Middle frontal gyrus (tissue), 1 donor: Measurements from ENCODE around the gene P2RX3.
"Not testable (repeated sequence)": the region's sequence is repeated elsewhere in the genome, so short reads cannot be mapped to it uniquely, and the experiment has no call there.

ENCODE experiments used
- DNase-seq: peaks from one replicate; pipeline ENCODE4 v3.0.0-alpha.2; 2015; ENCODE audit warnings: low spot score; ENCODE audit errors: extremely low spot score

Gene P2RX3

DNA sequence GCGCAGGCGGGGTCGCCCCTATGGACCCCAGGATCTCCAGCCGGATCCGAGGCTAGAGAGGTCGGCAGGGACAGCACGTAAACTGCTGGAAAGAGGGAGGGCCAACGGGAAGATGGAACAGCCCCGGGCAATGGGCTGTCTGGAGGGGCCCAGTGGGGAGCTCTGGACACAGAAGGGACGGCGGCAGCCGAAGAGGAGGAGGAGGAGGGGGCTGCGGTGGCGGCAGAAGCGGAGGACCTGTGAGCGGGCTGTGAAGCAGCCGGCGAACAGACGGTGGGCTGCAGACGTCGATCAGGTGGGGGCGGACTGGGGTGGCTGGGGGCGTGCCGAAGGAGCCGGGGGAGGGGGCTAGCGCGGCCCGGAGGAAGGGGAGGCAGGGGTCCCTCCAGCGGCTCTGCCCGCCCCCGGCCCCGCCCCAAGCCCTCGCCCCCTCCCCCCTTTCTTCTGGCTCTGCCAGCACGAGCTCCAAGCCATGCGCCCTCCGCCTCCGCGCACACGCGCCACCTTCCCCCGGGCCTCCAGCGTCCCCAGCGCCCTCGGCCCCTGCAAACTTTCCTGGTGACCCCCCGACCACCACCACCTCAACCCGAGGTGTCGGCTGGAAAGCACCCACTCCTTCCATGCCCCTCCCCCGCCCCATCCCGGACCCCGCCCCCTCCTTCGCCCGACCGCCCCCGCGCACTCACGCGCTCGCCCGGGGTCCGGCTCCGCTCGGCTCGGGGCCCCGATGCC is 13.8 kb upstream of the P2RX3 start:
- no peak for DNase-seq

GRCh38 chr11:57324886-57325734 is 13.0 kb upstream of the P2RX3 start, which contains the start of gene TNKS1BP1:
Gene TNKS1BP1, minus strand, starts transcription at chr11:57324952. Its CDS starts 3,067 bp downstream, at chr11:57321885.
- peak; percentile 90 for DNase-seq

GRCh38 chr11:57325735-57326048 is 12.5 kb upstream of the P2RX3 start:
- no peak for DNase-seq

DNA sequence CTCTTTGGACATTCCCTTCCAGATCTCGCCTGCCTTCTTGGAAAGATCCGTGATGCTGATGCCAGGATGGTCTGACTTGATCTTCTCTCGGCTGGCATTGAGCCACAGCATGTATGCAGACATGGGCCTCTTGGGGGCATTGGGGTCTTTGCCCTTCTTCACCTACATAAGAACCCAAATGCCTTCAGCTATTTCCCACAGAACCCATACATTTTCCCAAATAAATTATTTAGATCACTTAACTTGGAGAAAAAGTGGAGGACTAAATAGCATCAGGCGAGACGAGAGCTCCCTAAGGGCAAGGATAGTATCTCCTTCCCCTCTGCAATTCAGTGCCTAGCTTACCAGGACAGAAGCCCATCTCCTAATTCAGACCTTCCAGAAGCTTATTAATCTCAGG is 10.4 kb upstream of the P2RX3 start:
- DNase-seq, result no peak

GRCh38 chr11:57330029-57330428 is 8.1 kb upstream of the P2RX3 start:
- no peak for DNase-seq

DNA sequence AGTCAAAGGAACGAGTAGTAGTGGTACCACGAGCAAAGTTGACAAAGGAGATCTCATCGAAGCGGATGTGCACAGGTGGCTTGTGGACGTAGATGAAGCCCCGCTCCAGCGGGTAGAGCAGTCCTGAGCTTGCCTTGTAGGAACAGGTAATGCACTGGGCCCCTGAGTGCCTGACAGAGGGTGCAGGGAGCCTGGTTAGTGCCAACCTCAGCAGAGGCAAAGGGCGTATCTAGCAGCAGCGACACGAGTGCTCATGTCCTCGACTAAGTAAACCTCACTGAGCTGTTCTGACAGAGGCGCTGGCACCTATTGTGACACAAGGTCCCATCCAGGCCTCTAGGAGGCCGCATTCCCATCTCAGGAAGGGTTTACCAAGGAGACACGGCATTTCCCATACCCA is 6.4 kb upstream of the P2RX3 start:
- no peak for DNase-seq

DNA sequence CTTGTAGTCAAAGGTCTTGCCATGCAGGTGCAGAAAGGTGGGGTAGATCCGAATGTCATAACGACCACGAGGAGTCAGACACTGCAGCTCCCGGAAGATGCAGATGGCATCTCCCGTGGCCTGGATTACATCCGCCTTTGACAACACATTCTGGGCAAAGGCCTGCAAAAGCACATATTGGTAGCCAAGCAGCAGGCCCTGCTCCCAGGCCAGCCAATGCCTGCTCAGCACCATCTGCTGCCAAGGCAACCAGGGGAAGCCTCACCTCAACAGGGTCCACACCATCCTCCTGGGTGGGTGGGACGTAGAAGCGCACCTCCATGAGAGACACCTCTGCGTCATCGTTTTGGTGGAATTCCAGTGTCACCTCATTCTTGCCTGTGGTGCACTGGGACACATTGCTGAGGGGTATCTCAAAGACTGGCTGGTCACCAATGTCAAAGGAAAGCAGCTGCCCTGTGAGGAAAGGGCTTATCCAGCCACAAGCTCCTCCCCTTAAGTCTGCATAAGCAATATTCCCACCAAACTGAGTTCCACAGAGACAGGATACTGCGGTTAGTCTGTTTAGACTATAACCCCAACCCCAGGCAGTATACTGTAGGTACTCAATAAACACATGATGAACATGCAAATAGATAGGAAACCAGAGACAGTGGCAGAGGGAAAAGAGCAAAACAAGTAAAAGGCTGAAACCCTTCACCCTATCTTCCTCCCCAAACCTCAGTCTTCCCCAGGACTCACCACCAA is 5.3 kb upstream of the P2RX3 start:
- DNase-seq, result no peak

DNA sequence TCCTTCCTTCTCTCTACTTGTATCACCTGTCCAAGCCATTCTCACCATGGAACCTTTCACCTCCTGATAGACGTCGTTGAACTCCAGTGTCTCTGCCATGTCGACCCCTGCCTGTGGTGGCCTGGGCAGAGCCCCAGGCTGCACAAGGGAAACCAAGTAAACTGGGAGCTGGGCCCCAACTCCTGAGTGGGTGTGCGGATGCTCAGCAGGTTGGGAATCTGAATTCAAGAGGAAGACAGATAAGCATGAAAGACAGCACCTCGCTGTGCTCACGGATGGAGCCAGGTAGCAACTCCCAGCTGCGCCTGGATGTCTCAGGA is 3.2 kb upstream of the P2RX3 start:
- DNase-seq, result no peak

DNA sequence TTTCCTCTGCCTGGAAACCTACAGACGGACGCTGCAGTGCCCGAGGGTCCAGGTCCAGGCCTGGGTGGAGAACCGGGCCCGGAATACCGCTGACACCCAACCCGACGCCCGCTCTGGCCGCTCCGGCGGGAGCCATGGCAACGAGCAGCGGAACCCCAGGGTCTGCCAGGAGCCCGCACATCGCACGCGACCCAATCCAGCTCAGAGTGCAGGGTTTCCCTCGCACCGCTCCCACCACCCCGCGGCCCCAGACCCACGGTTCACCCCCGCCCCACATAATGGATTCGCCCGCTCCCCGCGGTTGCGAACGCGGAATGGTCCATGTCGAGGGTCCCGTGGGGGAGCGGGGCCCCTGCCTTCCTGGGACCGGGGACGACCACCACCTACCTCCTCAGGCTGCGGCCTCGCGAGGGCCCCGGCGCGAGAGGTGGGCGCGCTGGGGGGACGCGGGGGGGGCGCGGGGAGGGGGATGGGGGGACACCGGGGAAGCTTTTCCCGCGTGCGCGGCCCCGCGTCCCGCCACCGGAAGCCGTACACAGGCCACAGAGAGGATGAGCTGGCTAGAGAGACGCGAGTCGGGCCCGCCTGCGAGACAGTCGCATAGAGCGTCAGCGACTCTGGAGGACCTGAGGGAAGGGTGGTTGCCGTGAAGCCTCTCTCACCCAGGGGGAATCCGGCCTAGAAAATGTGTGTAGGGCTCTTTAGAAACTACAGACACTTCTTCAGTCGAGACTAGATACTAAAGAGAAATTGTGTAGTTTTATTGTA is 2.6 kb upstream of the P2RX3 start, which contains the start of gene SSRP1:
Gene SSRP1 (minus strand): TSS at position 550 of the 768 bp plus-strand sequence. CDS start 771 bp downstream, outside the sequence.
- DNase-seq, result peak; percentile 83

DNA sequence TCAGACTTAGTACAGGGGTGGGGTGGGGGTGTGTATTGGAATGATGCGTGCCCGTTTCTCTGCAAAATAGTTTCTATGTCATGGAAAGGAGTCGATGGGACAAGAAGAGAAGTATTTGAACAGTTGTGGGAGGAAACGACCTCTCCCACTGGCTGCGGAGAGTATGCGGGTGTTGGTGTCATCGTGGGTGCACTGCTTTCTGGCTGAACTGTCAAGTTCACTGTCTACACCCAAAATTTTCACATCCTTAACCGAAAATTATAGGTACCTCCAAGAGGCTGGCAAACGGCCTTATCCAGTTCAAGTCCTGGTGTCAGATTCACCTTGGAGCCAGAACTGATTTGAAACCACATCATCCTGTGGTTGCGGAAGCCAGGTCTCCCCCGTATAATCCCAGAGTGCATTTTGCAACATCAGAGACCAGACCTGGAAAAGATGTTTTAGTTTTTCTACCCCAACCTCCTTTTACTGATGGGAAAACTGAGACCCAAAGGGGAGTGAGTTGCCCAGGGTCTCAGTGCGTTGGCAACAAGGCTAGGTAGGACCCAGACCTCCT is 2.0 kb upstream of the P2RX3 start:
- DNase-seq, result no peak

- not testable (repeated sequence) for DNase-seq
These were observed 1.3 kb upstream of the P2RX3 start for GRCh38 chr11:57336856-57337255.

DNA sequence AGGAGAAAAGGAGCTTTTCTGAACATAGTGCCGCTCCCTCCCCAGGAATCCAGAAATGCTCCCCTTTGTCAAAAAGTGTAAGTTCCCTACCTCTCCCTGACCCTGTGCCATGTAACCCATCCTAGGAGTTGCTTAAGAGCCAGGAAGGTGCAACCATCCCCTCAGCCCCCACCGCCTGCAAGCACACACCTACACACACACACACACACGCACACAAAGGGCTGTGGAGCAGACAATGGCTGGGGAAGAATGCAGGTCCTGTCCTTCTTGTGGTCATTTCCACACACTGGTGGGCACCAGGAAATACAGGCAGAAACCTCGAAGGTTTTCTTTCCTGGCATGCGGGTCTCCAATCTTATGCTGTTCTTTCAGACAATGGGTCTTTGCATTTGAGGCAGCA is 1.2 kb downstream of the P2RX3 start:
- DNase-seq, result no peak

DNA sequence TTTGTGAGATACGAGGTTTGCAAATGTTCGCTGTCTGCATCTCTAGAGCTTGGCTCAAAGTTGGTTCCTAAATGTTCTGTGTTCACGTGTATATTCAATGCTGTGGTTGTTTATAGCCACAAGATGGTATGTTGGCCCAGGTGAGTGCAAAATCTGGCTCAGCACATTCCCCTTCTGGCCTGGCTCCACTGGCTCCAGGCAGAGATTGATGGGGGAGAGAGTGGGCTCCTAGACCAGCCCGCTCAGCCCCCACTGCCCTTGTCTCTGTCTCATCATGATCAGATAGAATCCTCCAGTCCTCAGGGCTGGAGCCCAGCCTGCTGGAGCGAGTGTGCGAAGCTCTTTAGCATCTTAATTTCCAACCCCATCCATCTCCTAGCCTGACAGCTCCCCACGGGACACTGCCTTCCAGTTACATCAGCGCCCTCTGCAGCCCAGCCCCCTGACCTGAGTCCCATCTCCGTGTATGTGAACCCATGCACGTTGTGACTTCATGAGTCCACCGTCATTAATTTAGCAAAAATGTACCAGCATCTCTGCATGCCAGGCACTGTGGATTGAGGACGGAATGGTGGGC is 2.0 kb downstream of the P2RX3 start:
- no peak for DNase-seq

- no peak for DNase-seq
These were observed 3.2 kb downstream of the P2RX3 start for GRCh38 chr11:57341250-57341808.

GRCh38 chr11:57342702-57343101 is 4.5 kb downstream of the P2RX3 start:
- no peak for DNase-seq

DNA sequence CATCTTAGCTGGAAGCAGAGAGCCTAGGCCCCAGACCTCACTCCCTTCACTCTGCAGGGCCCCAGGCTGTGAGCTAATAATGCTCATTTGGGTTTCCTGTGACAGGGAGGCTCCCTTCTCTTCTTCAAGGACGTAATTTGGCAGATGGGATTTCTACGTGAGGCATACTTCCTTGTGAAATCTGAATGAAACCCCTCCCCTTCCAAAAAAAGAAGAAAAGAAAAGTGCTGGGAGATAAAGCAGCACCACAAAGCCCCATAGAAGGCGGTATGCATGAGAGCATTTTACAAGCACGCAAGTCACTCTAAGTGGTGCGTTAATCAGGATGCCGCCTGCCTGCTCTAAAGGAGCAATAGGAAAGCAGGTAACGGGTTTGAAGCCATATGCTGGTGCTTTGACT is 5.7 kb downstream of the P2RX3 start:
- DNase-seq, result no peak

GRCh38 chr11:57344826-57345225 is 6.7 kb downstream of the P2RX3 start:
- no peak for DNase-seq

- peak; percentile 57 for DNase-seq
These were observed 7.5 kb downstream of the P2RX3 start for GRCh38 chr11:57345555-57346211.

DNA sequence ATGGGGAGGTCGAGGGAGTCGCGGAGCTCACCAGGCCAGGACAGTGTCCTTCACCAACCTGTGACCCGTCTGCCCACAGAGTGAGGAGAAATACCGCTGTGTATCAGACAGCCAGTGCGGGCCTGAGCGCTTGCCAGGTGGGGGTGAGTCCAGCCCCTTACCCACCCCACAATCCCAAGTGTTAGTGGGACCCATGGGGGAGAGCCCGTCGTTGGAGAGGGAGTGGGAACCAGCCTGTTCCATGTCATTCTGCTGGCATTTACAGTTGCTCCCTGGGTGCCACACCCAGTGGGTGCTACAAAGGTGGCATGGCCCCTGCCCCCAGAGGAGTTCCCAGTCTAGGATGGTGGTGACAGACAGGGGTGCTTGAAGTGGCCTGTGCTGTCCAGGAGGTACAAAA is 9.2 kb downstream of the P2RX3 start:
- no peak for DNase-seq

DNA sequence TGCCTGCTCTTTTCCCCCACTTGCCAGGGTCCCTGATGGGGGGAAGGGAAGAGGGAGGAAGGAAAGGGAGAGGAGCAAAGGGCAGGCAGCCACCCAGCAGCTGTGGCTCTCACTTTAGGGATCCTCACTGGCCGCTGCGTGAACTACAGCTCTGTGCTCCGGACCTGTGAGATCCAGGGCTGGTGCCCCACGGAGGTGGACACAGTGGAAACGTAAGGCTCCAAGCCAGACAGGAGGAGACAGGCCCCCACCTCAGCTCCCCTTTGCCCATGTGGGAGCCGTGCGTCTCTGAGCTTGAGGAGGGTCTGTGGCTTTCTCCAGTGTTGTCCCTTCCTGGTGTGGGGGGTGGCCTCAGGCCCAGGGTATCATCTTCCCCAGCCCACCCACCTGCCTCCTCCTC is 9.9 kb downstream of the P2RX3 start:
- no peak for DNase-seq
